Esophagus squamous epithelium (tissue), 4 donors: Measurements from ENCODE around the gene DENR.

Source experiments
- CTCF ChIP-seq, 6 experiments: fragments of 450-650 bp in 4 of 6; fragments of 200-600 bp in 2 of 6; sonication (generic) in 2 of 6; IDR thresholded peaks; one replicate each; pipeline ENCODE4 v1.5.1; 2016 to 2019; ENCODE audit warnings: antibody characterized with exemption in 6 of 6, mild to moderate bottlenecking in 4 of 6, moderate library complexity in 4 of 6
- POLR2A ChIP-seq, 4 donors: fragments of 450-650 bp; IDR thresholded peaks; one replicate each; pipeline ENCODE4 v1.6.1; 2017; ENCODE audit warnings: antibody characterized with exemption in 4 of 4, mild to moderate bottlenecking in 4 of 4, moderate library complexity in 3 of 4

GRCh38 chr12:122721057-122721545 is 31.5 kb upstream of the DENR start:
- no peak for TF ChIP-seq CTCF (IDR thresholded peaks at IDR 0.05)
- TF ChIP-seq POLR2A (IDR thresholded peaks at IDR 0.05): no peak
